A172 (cell line): Measurements from ENCODE around the gene TMEM256. TPM values are rescaled to one million over a fixed set of nuclear protein-coding genes. Genes with fewer than 3 reads are reported as not detected.

Experiments used
- DNase-seq: peaks from one replicate; pipeline ENCODE4 v3.0.0-alpha.2; 2015; ENCODE audit warnings: low spot score
- total RNA-seq: library from RNA; depleted of rRNA; stranded (reverse); fragments of >200 nt; shearing (Covaris generic); gene quantifications from 2 replicates; pipeline ENCODE4 v1.2.3, GENCODE V29; 2014; rRNA removed

The TMEM256 gene
- total RNA-seq: 71.7 and 80.4 TPM in 2 replicates

DNA sequence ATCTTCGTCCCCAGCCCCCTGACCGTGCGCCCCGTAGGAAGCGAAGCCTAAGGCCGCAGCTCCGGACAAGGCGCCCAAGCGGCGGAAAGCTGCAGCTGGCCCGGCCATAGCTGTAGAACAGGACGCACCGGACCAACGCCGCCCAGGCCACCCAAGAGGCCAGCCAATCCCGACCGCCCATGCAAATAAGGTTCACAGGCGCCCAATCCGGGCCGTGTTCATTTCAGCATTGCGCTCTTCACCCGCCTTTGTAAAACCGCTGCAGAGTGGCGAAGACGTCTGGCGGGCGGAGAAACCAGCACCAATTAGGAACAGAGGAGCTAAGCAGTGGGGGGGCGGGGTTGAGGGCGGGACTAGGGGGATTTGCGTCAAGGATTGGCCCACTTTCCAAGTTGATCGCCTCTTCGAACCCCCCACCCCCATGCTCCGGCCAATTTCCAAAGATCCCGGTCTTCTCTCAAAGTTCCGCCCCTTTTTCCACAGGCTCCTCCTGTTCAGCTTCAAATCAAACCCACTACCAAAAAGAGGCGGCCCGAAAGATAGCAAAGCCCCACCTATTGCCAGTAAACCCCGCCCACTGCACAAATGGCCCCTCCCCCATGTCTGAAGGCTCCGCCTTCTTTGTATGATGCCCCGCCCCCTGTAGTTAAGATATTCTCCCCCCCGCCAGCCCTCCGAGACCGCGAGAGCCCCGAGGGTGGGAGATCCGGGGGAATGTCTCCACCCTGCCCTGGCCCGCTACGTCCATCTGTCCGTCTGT lies at the start of gene TMEM256:
TMEM256 (minus strand) TSS at position 121 of the 760 bp plus-strand sequence; CDS start at position 108, 13 bp downstream.
- DNase-seq: peak; percentile 99

DNA sequence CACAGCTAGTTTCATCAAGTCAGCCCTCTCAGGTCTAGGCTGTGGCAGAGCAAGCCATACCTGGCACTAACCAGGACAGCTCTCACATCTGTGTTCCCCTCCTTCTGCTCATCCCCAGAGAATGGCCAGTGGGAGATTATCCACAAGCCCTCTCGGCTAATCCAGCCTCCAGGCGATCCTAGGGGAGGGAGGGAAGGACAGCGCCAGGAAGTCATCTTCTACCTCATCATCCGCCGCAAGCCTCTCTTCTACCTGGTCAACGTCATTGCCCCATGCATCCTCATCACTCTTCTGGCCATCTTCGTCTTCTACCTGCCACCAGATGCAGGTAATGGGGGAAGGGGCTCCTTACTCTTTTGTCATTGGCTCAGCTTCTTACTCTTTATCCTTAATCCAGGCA lies 44.6 kb upstream of the TMEM256 start:
- DNase-seq: no peak

DNA sequence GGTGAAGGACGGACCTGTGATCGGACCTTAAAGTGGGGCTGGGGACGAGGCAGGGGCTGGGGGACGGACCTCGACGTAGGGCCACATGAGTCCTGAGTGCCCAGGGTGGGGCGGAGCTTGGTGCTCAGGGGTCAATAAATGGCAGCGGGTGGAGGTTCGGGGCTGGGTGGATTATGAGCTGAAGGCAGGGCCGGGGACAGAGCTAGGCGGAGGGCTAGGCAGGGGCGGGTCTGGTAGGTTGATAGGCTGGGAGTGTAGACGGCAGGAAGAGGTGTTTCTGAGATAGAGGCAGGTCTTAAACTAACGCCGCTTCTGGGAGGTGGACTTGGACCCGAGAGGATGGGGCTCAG lies 41.7 kb upstream of the TMEM256 start:
- no peak for DNase-seq

DNA sequence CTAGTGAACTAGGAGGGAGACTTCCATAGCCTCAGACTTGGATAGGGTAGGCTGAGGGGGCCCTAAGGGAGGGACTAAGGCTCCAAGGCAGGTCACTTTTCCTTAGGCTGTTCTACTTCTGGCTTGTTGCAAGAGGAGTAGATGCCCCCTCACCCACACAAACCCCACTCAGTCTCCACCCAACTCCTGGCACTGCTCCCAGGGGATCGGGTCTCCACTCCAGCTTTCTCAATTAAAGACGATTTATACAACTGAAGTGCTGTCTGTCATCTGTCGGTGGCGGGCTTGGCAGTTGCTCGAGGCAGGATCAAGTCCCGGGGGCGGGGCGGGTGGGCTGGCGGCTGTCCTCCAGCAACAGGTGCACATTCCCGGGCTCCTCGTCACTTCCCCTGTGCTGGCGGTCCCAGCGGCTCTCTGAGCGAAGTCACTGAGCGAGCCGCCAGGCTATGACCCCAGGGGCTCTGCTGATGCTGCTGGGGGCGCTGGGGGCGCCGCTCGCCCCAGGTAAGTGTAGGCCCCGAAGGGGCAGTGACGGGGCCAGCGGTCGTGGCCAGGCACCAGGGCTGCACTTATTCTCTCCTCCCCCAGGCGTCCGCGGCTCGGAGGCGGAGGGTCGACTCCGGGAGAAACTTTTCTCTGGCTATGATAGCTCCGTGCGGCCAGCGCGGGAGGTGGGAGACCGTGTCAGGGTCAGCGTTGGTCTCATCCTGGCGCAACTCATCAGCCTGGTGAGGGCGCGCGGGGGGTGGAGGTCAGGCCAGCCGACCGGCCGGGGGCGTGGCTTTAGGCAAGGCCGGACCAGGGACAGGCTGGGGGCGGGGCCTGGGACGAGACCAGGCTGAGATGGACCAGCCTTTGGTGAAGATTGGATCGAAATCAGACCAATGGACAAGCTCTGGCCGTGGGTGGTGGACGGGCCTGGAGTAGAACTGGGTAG lies 41.1 kb upstream of the TMEM256 start, which contains the start of gene CHRNB1:
CHRNB1 (plus strand) TSS at position 380 of the 937 bp plus-strand sequence; CDS start at position 447, 67 bp downstream.
- DNase-seq: no peak

DNA sequence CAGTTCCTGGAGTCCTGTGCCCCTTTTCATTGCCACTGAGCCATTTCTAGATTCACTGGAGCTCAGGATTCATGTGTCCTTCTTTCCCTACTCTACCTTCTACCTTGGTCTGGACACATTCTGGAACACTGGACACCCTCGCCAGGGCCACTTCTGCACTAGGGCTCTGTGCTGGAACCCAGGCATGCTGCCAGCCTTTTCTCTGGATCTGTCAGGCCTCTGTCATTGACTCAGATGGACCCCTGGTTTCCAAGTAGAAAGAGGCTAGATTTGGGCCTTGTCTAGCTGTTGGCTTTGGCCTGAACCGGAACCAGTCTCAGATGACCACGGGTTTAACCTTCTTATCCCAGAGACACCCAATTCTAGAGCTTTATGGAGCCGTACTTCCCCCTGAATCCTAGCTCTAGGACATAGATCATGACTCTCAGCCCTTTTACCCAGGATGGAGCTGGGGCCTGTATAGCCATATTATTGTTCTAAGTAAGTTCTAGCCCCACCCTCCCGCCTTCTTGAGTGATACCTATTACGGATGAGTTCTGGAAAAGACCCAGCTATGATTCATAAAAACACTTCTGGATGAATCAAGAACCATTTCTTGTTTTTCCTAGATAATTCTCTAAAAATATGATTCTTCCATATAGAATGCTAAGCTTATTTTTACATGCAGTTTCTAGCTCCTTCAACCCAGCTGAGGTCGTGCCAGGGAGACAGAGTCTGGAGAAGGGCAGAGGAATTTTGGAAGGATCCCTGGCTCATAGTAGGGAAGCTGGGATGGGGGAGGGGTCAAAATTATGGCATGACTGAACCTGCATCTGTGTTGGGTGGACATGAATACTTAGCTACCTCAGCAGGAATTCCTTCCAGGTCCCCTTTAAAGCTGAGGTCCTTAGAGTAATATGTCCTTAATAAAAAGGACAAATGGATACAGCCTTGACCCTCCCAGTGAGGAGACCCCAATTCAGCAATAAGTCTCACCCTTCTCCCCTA lies 39.9 kb upstream of the TMEM256 start:
- peak; percentile 46 for DNase-seq

DNA sequence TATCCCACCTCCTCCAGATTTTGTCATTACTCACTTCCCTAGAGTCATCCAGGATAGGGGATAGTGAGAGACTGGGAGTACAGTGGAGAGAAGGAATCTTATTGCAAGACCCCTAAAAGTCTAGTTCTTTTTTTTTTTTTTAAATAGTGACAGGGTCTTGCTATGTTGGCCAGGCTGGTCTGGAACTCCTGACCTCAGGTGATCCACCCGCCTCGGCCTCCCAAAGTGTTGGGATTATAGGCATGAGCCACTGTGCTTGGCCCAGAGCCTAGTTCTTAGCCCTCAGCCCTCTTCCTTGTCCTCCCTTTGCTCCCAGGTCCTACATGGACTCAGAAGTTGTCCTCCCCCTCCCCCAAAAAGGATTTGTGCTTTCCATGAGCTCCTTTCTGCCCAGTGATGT lies 38.2 kb upstream of the TMEM256 start:
- DNase-seq: no peak

DNA sequence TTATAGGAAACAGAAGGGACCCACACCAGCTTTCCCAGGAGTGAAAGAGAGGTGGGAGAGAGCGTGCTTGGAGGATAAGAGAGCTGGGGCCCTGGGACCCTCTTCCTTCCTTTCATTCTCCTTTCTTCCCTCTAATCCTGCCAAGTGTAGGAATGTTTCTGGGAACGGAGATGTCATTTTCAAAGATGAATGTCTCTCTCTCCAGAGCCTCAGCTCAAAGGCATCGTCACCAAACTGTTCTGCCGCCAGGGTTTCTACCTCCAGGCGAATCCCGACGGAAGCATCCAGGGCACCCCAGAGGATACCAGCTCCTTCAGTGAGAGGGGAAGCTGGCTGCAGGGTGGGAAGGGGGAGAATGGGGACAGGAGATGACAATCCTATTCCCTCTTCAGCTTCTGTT lies 37.4 kb upstream of the TMEM256 start:
- DNase-seq: no peak

DNA sequence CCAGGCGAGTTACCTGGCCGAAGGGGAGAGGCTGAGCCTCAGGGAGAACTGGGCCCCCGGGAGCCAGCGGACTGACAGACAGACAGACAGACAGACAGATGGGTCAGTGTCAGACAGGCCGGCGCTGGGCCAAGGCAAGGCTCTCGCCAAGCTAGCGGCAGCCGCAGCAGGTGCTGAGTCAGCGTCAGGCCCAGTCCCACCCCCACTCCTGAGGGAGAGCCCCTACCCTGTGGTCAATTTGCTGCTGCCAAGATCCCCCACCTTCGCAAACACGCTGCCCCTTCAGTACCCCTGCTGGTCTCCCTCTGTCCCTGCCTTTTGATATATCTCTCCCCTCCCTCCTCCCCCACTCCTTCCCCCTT lies 36.9 kb upstream of the TMEM256 start:
- no peak for DNase-seq

DNA sequence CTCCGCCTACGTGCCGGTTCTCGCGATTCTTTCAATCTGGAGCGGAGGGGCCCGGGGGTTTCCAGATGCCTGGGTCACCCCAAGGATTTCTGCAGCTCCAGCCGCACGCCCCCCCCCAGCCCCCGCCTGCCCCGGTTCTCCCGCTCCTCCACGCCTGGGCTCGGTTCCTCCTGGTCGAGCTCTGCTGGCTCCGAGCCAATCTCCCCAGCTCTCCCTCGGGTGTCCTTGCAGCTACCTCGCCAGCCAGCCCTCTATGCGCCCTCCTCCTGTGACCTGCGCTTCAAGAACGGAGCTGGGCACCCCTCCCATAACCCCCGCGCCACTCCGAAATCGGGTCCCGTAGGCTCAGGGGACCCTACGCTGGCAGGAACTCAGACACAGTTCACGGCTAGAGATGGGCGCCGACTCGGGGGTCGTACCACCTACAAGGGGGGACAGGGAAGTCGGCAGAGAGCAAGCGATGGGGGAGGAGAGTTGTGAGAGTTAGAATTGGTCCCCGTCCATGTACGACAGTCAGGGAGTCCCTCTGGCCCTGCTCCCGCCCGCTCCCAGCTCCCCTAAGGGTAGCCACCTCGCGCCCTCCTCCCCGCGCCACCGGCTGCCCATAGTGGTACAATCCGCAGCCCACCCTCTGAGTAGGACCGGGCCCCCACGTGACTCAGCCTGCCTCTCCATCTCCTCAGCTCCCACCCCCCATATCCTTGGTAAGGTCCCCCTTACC lies 36.4 kb upstream of the TMEM256 start:
- DNase-seq: no peak

DNA sequence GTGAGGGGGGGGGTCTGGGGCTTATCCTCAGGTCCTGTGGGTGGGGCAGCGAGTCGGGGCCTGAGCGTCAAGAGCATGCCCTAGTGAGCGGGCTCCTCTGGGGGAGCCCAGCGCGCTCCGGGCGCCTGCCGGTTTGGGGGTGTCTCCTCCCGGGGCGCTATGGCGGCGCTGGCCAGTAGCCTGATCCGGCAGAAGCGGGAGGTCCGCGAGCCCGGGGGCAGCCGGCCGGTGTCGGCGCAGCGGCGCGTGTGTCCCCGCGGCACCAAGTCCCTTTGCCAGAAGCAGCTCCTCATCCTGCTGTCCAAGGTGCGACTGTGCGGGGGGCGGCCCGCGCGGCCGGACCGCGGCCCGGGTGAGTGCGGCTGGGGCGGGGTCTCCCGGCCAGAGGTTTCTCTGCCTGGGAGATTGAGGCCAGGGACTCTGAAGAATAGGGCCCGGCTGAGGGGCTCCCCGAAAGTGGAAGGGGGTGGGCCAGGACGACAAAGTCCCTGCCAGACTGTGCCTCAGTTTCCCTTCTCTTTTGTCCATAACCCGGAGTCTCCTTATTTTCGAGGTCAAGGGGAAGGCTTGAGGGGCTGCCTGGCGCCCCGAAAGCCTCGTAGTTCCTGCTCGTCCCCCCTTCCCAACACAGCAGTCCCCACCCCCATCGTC lies 35.7 kb upstream of the TMEM256 start, which contains the start of gene FGF11:
FGF11 (plus strand) TSS at position 51 of the 651 bp plus-strand sequence; CDS start at position 160, 109 bp downstream.
- DNase-seq: no peak

DNA sequence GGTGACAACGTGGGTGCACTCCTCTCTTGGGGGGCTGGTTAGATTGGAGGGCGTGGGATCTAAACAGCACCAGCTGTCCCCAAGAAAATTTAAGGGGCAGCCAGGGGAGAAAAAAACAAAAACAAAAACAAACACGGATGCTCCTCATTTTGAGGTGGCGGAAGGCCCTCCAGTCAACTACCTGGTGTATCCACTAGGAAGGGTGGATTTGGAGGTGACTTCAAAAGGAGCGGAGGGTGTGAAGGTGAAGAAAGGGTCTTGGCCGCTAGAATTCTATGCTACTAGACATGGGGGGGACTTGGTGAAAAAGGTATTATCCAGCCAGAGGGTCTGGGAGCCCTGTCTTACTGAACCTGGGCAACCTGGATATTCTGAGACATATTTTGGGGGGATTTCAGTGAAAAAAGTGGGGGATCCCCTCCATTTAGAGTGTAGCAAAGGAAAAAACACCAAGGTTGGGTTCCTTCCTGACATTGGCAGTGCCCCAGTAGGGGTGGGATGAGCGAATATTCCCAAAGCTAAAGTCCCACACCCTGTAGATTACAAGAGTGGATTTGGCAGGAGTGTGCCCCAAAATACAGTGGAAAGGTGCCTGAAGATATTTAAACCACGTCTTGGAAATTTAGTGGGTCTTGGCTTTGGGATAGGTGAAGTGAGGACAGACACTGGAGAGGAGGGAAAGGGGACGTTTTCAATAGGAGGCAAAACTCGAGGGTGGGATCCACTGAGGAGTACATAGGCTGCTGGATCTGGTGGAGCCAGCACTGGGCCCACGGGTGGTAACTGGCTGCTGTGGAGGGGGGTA lies 35.0 kb upstream of the TMEM256 start:
- no peak for DNase-seq

DNA sequence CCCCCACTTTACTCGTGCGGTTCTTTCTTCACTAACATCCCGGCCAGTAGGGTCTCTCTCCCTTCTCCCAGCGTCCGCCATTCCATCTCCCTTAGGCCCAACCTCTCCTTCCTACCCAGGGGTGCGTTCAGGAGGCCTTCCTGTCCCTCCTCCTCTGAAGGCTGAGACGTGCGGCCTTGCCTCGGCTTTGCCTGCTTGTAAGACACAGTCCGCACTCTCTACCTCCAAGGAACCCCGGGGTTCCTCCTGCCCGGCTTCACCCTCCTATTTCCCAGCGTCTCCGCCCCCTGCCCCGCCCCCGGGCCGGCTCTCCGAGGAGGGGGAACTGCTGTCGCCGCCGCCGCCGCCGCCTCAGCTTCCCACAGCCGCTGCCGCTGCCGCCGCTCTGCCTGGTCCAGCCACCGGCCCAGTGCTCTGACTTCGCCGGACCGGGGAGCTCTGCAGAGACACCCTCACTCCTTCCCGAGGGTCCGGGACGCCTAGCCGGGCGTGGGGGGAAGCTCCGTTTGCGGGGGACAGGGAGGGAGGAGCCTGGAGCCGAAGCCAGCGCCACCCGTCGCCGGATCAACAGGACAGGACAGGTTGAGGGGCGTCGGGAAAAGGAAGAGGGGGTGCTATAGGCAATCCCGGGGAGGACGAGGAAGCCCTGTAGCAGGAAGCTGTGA lies 34.2 kb upstream of the TMEM256 start:
- DNase-seq: no peak

DNA sequence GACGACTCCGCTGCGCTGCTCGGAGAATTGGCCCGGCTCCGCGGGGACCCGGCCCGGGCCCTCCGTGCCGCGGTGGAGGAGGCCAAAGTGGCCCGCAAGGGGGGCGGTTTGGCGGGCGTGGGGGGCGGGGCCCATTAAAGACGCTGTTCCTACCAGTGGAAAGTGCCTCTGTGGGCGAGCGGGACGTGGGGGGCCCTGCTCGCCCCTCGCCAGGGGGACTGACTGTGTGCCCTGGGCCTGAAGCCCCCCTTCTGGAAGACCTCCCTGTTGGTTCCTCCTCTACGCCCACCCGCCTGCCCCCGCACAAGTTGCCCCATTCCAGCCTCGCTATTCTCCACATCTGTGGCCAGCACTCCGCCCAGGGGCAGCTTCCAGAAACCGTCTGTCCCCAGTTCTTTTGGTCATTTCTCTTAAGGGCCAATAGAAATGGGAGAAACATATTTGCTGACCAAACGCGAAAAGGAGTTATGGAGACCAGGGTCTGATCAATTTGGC lies 33.5 kb upstream of the TMEM256 start:
- DNase-seq: no peak

DNA sequence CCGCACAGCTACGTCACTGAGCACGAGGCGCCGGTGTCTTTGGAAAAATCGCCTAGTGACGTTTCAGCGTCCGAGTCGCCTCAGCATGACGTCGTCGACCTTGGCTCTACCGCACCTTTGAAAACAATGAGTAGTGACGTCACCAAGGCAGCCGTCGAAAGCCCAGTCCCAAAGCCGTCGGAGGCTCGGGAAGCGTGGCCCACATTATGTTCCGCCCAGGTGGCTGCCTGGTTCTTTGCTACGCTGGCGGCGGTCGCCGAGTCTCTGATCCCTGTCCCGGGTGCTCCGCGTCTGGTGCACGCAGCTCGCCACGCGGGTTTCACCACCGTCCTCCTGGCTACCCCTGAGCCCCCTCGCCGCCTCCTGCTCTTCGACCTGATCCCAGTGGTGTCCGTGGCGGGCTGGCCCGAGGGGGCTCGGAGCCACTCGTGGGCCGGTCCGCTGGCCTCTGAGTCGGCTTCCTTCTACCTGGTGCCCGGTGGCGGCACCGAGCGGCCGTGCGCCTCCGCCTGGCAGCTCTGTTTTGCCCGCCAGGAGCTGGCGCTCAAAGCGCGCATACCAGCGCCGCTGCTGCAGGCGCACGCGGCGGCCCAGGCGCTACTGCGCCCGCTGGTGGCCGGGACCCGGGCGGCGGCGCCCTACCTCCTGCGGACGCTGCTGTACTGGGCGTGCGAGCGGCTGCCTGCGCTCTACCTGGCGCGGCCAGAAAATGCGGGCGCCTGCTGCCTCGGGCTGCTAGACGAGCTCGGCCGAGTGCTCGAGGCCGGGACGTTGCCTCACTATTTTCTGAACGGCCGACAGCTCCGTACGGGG lies 32.9 kb upstream of the TMEM256 start:
- no peak for DNase-seq

DNA sequence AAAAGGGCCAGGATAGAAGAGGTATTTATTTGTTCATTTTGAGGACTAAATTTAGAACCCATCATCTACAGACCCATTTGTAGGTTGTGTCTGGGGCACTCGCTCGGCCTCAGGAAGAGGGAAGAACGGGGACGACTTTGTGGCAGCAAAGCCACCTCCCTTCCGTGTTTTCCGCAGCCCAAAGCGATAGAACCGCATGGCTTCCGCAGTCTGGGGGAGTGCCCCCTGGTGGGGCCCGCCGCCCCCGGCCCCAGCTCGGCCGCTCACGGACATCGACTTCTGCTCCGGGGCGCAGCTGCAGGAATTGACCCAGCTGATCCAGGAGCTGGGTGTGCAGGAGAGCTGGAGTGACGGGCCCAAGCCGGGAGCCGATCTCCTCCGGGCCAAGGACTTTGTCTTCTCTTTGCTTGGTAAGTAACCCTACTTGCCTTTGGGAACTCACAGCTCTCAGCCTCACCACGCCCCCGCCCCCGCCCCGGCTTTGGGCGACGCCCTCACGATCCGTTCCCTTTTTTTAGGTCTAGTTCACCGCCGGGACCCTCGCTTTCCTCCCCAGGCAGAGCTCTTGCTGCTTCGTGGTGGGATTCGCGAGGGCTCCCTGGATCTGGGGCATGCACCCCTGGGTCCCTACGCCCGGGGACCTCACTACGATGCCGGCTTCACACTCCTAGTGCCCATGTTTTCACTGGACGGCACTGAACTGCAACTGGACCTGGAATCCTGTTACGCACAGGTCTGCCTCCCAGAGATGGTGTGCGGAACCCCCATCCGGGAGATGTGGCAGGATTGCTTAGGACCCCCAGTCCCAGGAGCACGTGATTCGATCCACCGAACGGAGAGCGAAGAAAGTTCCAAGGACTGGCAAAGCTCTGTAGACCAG lies 32.0 kb upstream of the TMEM256 start:
- DNase-seq: no peak

DNA sequence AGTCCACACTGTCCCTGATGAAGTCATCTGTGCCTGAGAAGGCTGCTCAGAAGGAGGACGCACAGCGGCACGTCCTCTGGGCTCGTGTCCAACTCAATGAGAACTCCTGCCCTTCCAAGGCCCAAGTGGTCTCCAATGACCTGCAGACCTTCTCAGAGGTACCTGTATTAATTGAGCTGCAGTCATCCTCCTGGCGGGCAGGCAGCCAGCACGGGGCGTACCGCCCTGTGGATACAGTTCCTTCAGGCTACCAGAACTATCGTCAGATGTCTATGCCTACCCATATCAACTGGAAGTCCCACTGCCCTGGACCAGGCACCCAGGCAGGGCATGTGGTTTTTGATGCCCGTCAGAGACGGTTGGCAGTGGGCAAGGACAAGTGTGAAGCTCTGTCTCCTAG lies 28.4 kb upstream of the TMEM256 start:
- DNase-seq: no peak

DNA sequence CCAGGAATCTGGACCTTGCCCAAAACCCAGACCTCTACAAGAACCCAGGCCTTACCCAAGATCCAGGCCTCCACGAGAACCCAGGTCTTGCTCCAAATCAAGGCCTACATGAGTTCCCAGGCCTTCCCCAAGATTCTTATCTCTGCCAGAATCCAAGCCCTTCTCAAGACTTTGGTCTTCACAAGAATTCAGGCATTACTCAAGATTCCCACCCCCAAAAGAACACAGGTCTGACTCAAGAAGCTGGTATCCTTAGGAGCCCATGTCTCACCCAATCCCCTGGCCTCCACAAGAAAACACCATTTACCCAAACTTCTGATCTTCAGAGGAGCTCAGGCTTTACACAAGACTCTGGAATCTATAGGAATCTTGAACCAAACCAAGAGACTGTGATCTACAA lies 27.3 kb upstream of the TMEM256 start:
- no peak for DNase-seq
